ENCODE data around the gene SHC2.

Gene SHC2

GRCh38 chr19:372306-372890 is 88.4 kb downstream of the SHC2 start:
- Histone ChIP-seq H3K4me3 (ENCODE audit: low read length, poor library complexity, severe bottlenecking) (no peak overlapping the region), H4K20me1 (ENCODE audit: insufficient read depth, low read length, poor library complexity, severe bottlenecking) (no peaks in the 10 kb centered on the region), H3K9ac (ENCODE audit: low read depth, low read length, poor library complexity, severe bottlenecking) (no peak overlapping the region), H2AFZ (ENCODE audit: low read length) (no peak overlapping the region), H3K9me2 (replicated peaks; ENCODE audit: low read depth, low read length) (no peaks in the 10 kb centered on the region), H3K4me1 (ENCODE audit: insufficient read depth, low read length, poor library complexity, severe bottlenecking) (peaks cover 3% of the 10 kb centered on the region), H3K27me3 (ENCODE audit: insufficient read depth, low read length, poor library complexity, severe bottlenecking) (no peaks in the 10 kb centered on the region), H3K36me3 (ENCODE audit: insufficient read depth, low read length) (no peaks in the 10 kb centered on the region), H3K9me3 (ENCODE audit: insufficient read depth, low read depth, low read length) (no peaks in the 10 kb centered on the region; the same call in 1 of the 2 replicates), H3K79me2 (ENCODE audit: insufficient read depth, low read length) (no peaks in the 10 kb centered on the region), H3K4me2 (ENCODE audit: low read depth, low read length, poor library complexity, severe bottlenecking) (peak overlapping the region; percentile 29), H3F3A (ENCODE audit: low read depth) (no peaks in the 10 kb centered on the region)
- TF ChIP-seq CTCF (conservative IDR thresholded peaks at IDR 0.05; ENCODE audit: low read length) (no peak), EZH2phosphoT487 (IDR thresholded peaks at IDR 0.05; ENCODE audit: borderline replicate concordance) (no peak)

GRCh38 chr19:371501-372168 is 89.2 kb downstream of the SHC2 start:
- H3K27me3 ChIP-seq (ENCODE audit: insufficient read depth, low read length, poor library complexity, severe bottlenecking), result no peaks in the 10 kb centered on the region

GRCh38 chr19:370641-371330 is 90.0 kb downstream of the SHC2 start:
- H3K27me3 ChIP-seq (ENCODE audit: insufficient read depth, low read length, poor library complexity, severe bottlenecking), result no peaks in the 10 kb centered on the region
- H2AFZ ChIP-seq (ENCODE audit: low read length), result no peak overlapping the region
- H4K20me1 ChIP-seq (ENCODE audit: insufficient read depth, low read length, poor library complexity, severe bottlenecking), result no peaks in the 10 kb centered on the region
- peak overlapping the region; percentile 29 for H3K4me2 ChIP-seq (ENCODE audit: low read depth, low read length, poor library complexity, severe bottlenecking)
- peak overlapping the region; percentile 19 for H3K9ac ChIP-seq (ENCODE audit: low read depth, low read length, poor library complexity, severe bottlenecking)
- no peaks in the 10 kb centered on the region for H3K36me3 ChIP-seq (ENCODE audit: insufficient read depth, low read length)
- H3K79me2 ChIP-seq (ENCODE audit: insufficient read depth, low read length), result no peaks in the 10 kb centered on the region
- H3K4me1 ChIP-seq (ENCODE audit: insufficient read depth, low read length, poor library complexity, severe bottlenecking), result peaks cover 3% of the 10 kb centered on the region
- no peak overlapping the region for H3K4me3 ChIP-seq (ENCODE audit: low read length, poor library complexity, severe bottlenecking)
- no peaks in the 10 kb centered on the region for H3K9me2 ChIP-seq (replicated peaks; ENCODE audit: low read depth, low read length)
- TF ChIP-seq CTCF (conservative IDR thresholded peaks at IDR 0.05; ENCODE audit: low read length), result no peak
- TF ChIP-seq EZH2phosphoT487 (IDR thresholded peaks at IDR 0.05; ENCODE audit: borderline replicate concordance), result no peak
- H3K9me3 ChIP-seq (ENCODE audit: insufficient read depth, low read depth, low read length), result peaks cover 2% of the 10 kb centered on the region; the same call in 1 of the 2 replicates
- H3F3A ChIP-seq (ENCODE audit: low read depth), result no peaks in the 10 kb centered on the region

More at GRCh38 chr19:371501-372168, 89.2 kb downstream of the SHC2 start:
- Histone ChIP-seq H3K4me3 (ENCODE audit: low read length, poor library complexity, severe bottlenecking) (peak overlapping the region; percentile 28), H3K9me2 (replicated peaks; ENCODE audit: low read depth, low read length) (no peaks in the 10 kb centered on the region), H3K9me3 (ENCODE audit: insufficient read depth, low read depth, low read length) (peaks cover 2% of the 10 kb centered on the region; the same call in 1 of the 2 replicates), H3K4me2 (ENCODE audit: low read depth, low read length, poor library complexity, severe bottlenecking) (peak overlapping the region; percentile 29), H3K36me3 (ENCODE audit: insufficient read depth, low read length) (no peaks in the 10 kb centered on the region), H4K20me1 (ENCODE audit: insufficient read depth, low read length, poor library complexity, severe bottlenecking) (no peaks in the 10 kb centered on the region), H3F3A (ENCODE audit: low read depth) (no peaks in the 10 kb centered on the region), H3K4me1 (ENCODE audit: insufficient read depth, low read length, poor library complexity, severe bottlenecking) (peaks cover 3% of the 10 kb centered on the region), H3K79me2 (ENCODE audit: insufficient read depth, low read length) (no peaks in the 10 kb centered on the region), H2AFZ (ENCODE audit: low read length) (no peak overlapping the region), H3K9ac (ENCODE audit: low read depth, low read length, poor library complexity, severe bottlenecking) (peak overlapping the region; percentile 19)
- no peak for TF ChIP-seq EZH2phosphoT487 (IDR thresholded peaks at IDR 0.05; ENCODE audit: borderline replicate concordance)

Data from Loucy (cell line).